Embryonic facial prominence (tissue), 1 donor: ENCODE data around the gene CRPPA.
"Not testable (repeated sequence)": the region's sequence is repeated elsewhere in the genome, so short reads cannot be mapped to it uniquely, and the experiment has no call there.

Experiments used
- DNase-seq: peaks from one replicate; pipeline ENCODE4 v3.0.0-alpha.2; 2016; ENCODE audit errors: extremely low spot score

Gene CRPPA

GRCh38 chr7:16421333-16422102 lies at the start of gene CRPPA:
Gene CRPPA (minus strand): TSS chr7:16421538. CDS start chr7:16421322, 216 bp downstream.
- no peak for DNase-seq

GRCh38 chr7:16465469-16466361 lies 44.4 kb upstream of the CRPPA start, which contains the start of gene SOSTDC1:
Gene SOSTDC1 (minus strand): TSS chr7:16465738. CDS start chr7:16465668, 70 bp downstream.
- DNase-seq: peak; percentile 77

- DNase-seq: no peak
Observed at GRCh38 chr7:16463949-16464715, 42.8 kb upstream of the CRPPA start.

- peak; percentile 68 for DNase-seq
Observed at GRCh38 chr7:16463520-16463919, 42.2 kb upstream of the CRPPA start.

- DNase-seq: no peak
Observed at GRCh38 chr7:16462431-16462889, 41.1 kb upstream of the CRPPA start.

- no peak for DNase-seq
Observed at GRCh38 chr7:16460789-16461493, 39.6 kb upstream of the CRPPA start.

DNA sequence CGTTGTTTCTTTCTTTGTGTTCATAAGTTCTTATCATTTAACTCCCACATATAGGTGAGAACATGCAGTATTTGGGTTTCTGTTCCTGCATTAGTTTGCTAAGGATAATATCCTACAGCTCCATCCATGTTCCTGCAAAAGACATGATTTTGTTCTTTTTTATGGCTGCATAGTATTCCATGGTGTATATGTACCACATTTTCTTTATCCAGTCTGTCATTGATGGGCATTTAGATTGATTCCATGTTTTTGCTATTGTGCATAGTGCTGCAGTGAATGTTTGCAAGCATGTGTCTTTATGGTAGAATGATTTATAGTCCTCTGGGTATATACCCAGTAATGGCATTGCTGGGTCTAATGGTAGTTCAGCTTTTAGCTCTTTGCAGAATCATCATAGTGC lies 35.0 kb upstream of the CRPPA start:
- not testable (repeated sequence) for DNase-seq

DNA sequence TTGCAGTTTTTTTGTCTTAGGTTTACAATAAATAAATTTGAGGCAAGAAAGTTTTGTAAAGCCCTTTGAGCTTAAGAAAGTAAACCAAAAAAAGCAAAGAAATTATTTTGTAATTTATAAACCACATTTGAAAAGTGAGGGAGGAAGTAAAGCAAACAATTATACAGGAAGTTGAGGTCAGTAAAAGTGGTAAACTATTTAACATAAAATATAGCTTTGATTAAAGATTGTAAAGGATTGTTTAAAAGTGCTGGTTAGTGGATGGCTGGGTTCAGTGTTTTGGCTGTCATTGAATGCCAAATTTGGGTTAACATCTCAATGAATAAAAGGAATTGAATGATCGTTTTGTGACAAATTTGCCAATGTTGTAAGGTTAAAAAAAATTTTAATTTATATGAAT lies 34.3 kb upstream of the CRPPA start:
- no peak for DNase-seq

- no peak for DNase-seq
Observed at GRCh38 chr7:16450366-16450765, 29.0 kb upstream of the CRPPA start.

DNA sequence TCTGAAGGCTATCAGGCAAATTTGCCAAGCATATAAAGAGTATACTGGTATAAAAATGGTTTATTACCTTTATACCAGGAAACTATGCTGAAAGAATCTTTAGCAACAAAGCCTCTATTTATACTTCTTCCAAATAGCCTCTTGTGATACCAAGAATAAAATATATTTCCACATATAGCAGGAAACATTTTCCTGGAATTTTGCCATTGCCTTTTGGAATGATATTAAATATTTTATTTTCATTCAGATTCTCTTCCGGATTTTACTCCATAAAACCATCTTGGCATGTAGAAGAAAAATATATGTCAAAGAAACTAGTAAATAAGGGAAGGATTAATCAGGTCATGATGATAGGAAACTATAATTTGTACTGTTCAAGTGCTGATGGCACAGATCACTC lies 26.5 kb upstream of the CRPPA start:
- DNase-seq: no peak

- DNase-seq: no peak
Observed at GRCh38 chr7:16446508-16446907, 25.2 kb upstream of the CRPPA start.

DNA sequence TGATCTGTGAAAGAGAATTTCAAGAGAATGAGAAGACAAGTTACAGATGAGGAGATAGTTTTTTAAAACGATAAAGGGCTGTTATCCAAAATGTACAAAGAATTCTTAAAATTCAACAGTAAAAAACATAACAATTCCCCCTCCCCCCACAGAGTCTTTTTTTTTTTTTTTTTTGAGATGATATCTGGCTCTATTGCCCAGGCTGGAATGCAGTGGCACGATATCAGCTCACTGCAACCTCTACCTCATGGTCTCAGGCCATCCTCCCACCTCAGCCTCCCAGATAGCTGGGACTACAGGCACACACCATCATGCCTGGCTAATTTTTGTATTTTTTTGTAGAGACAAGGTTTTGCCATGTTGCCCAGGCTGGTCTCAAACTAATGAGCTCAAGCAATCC lies 22.5 kb upstream of the CRPPA start:
- not testable (repeated sequence) for DNase-seq

- DNase-seq: no peak
Observed at GRCh38 chr7:16438988-16439387, 17.6 kb upstream of the CRPPA start.

DNA sequence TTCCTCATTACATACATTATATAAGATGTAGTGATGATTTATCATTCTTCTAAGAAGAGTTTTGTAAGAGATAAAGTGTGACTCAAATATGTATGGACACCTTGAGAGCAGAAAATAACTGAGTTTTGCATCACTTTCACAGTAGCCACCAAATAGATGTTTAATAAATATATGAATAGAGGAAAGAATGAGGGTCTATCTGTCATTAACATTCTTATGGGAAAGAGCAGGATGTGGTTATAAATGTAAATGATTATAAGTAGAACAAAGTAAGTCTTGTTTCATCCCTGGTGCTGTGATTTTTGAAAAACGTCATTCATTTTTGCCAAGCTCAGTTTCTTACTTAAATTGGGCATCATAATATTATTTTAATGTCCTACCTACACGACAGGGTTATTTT lies 15.0 kb upstream of the CRPPA start:
- no peak for DNase-seq

DNA sequence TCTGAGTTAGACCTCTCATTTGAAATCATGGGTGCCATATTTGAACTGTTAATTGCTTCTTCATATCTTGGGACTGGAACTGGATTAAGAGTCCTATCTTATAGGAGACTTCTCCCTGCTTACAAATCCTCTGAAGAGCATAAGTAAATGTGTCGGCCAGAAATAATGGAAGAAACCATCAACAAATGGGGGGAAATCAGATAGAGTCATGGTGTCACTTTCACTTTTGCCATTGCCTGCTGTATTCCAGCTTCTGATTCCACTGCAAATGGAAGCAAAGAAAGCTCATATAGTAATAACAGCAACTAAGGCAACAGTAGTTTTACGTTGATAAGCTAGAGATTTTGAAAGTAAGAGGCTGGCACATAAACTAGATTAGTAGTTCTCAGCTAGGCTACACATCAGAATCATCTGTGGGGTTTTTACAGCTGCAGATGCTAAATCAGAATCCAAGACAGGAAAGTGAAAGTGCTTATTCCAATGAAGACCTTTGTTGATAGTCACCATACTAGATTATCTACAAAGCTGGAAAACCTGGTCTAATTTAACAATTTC lies 12.3 kb upstream of the CRPPA start:
- DNase-seq: no peak

DNA sequence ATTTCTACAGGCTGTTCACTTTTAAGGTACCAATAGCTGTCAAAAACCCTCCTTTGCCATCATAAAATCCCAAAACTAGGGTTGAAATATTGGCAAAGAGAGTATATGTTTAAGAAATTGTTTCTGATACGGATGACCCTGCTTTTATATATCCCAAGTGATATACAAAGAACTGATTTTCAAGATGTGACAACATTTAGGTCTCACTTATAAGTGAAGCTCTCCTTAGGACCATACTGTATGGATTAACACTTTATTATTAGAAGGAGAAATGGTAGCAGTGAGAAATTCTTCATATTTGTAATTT lies 11.0 kb upstream of the CRPPA start:
- no peak for DNase-seq

DNA sequence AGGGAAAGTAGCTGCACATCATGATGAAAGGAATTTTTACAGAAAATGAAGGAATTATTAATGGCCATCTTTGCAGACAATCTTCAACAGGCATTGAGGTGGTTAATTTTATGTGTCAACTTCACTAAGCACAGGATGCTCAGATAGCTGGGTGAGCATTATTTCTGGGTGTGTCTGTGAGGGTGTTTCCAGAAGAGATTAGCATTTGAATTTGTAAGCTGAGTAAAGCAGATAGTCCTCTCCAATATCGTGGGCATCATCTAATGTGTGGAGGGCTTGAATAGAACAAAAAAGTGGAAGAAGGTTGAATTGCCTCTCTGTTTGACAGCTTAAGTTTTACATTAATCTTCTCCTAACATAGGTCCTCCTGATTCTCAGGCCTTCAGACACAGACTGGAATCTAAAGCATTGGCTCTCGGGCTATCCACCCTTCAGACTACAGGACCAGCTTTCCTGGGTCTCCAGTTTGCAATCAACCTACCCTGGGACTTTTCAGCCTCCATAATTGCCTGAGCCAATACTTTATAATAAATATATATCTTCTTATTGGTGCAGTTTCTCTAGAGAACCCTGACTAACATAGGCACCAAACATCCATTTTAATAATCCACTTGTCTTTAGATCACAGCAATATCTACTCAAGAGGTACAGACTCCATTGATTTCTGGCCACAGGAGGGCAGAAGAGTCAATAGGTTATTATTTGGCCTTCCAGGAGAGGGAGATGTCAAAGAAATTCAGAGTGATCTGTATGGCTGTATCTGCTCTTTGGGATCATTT lies 10.5 kb upstream of the CRPPA start:
- no peak for DNase-seq

GRCh38 chr7:16430133-16430532 lies 8.8 kb upstream of the CRPPA start:
- DNase-seq: no peak

- DNase-seq: no peak
Observed at GRCh38 chr7:16428672-16429071, 7.3 kb upstream of the CRPPA start.

DNA sequence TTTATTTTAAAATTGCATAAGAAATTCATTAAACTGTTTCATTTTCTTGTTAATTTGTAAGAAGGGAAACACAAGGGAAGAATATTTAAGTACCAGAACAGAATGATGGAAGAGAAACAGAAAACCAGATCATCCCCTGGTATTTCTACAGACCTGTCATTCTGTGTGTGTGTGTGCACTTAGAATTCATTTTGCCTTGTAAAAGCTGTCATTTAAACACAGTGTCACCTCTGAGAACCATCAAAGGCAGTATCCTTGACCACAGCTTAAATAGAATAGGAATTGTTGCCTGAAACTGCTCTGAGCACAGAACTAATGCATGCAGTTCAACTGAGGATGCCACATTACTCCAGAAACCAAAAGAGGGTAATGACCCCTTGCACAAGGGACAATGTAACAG lies 6.8 kb upstream of the CRPPA start:
- DNase-seq: no peak
